ENCODE data around the gene SYT12.

DNA sequence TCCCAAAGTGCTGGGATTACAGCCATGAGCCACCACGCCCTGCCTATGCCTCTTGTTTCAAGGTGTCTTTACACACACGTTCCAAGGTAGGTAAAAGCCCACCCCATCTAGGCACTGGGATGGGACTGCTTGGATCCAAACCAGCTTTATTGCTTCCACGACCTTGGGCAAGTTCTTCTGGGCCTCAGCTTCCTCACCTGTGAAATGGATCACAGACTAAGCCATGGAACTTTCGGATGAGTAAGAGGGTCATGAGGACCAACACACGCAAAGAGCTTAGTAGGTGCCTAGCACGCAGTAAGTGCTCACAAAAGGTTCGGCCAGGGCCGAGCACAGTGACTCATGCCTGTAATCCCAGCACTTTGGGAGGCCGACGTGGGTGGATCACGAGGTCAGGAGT lies 49.4 kb downstream of the SYT12 start:
- TF ChIP-seq, protein P1, sequence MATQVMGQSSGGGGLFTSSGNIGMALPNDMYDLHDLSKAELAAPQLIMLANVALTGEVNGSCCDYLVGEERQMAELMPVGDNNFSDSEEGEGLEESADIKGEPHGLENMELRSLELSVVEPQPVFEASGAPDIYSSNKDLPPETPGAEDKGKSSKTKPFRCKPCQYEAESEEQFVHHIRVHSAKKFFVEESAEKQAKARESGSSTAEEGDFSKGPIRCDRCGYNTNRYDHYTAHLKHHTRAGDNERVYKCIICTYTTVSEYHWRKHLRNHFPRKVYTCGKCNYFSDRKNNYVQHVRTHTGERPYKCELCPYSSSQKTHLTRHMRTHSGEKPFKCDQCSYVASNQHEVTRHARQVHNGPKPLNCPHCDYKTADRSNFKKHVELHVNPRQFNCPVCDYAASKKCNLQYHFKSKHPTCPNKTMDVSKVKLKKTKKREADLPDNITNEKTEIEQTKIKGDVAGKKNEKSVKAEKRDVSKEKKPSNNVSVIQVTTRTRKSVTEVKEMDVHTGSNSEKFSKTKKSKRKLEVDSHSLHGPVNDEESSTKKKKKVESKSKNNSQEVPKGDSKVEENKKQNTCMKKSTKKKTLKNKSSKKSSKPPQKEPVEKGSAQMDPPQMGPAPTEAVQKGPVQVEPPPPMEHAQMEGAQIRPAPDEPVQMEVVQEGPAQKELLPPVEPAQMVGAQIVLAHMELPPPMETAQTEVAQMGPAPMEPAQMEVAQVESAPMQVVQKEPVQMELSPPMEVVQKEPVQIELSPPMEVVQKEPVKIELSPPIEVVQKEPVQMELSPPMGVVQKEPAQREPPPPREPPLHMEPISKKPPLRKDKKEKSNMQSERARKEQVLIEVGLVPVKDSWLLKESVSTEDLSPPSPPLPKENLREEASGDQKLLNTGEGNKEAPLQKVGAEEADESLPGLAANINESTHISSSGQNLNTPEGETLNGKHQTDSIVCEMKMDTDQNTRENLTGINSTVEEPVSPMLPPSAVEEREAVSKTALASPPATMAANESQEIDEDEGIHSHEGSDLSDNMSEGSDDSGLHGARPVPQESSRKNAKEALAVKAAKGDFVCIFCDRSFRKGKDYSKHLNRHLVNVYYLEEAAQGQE (IDR thresholded peaks at IDR 0.05; ENCODE audit: borderline replicate concordance): no peak
- no peak for TF ChIP-seq POLR2AphosphoS5 (IDR thresholded peaks at IDR 0.05)

Data from neural cell (in vitro differentiated cells).